H1 (cell line): Measurements from ENCODE around the gene ZFPL1. TPM values are rescaled to one million over a fixed set of nuclear protein-coding genes. Genes with fewer than 3 reads are reported as not detected.

Experiments used
- CHD1 ChIP-seq: IDR thresholded peaks from 2 replicates; pipeline ENCODE4 v1.6.1; 2012; ENCODE audit warnings: low read depth, low read length, improper control_type of control experiment
- EP300 ChIP-seq, 2 experiments: IDR thresholded peaks; 1 replicate in 1 of 2; 2 replicates in 1 of 2; pipeline ENCODE4 v1.6.1; 2011 to 2012; ENCODE audit warnings: low read depth in 2 of 2, low read length in 2 of 2, mild to moderate bottlenecking in 2 of 2, borderline replicate concordance in 1 of 2, inconsistent platforms in 1 of 2, moderate library complexity in 1 of 2
- NRF1 ChIP-seq: IDR thresholded peaks from 2 replicates; pipeline ENCODE4 v1.6.1; 2011; ENCODE audit warnings: mild to moderate bottlenecking, low read depth, low read length, improper control_type of control experiment
- polyA plus RNA-seq, 7 experiments: library from polyadenylated mRNA; depleted of rRNA in 3 of 7; stranded (reverse) in 5 of 7; unstranded in 2 of 7; fragments of >200 nt in 5 of 7; fragments of 200-250 nt in 2 of 7; gene quantifications; 1 replicate in 5 of 7; 2 replicates in 1 of 7; 4 replicates in 1 of 7; pipeline versions ENCODE4 v1.2.1 to v1.2.3, GENCODE V29; 2011 to 2013; ENCODE audit warnings: missing spikeins in 2 of 7, mixed read lengths in 2 of 7
- total RNA-seq: library from RNA; stranded (reverse); fragmentation: NEBNext Ultra II Directional; extraction: Animal tissue kit (Norgen Biotek cat#: 25700); gene quantifications from 2 replicates; pipeline ENCODE4 v1.2.1, GENCODE V29; 2021
- TF ChIP-seq, protein P1 (sequence below): fragments of 300-600 bp; sonication (generic); IDR thresholded peaks from 2 replicates; pipeline ENCODE4 v1.7.1; 2012; ENCODE audit warnings: low read length, moderate library complexity, mild to moderate bottlenecking, inconsistent platforms; ENCODE audit not compliant: insufficient replicate concordance

The ZFPL1 gene
- total and polyA plus RNA-seq, 2 of the 8 experiments (the other 6 are each of a cell fraction or from before 2014, with no cell fraction given), result 21.5 to 76.8 TPM

DNA sequence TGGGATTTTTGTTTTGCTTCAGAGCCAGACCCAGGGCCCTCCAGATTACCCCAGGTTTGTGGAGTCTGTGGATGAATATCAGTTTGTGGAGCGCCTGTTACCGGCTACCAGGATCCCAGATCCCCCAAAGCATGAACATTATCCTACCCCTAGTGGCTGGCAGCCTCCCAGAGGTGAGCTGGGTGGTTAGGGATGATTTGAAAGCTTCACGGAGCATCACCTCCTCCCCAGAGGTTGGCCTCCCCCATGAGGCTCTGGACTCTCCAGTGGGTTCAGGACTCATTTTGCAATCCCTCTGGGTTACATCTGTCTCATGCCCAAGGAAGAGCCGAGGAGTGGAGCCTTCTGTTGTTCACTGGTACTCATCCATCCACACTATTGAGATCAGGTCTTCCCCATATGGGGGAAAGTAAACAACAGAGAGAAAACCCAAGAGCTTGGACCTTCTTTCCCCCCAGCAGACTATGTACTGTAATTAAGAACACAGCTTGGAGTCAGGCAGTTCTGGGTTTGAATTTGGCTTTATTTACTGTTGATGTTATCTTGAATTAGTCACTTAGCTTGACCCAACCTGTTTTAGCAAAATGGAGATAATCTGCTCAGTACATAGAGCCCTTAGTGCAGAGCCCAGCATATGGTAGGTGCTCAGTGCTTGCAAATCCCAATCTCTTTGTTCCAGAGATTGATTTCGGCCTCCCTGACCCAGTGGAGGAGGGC lies 40.6 kb downstream of the ZFPL1 start (continued):
- TF ChIP-seq, protein P1, sequence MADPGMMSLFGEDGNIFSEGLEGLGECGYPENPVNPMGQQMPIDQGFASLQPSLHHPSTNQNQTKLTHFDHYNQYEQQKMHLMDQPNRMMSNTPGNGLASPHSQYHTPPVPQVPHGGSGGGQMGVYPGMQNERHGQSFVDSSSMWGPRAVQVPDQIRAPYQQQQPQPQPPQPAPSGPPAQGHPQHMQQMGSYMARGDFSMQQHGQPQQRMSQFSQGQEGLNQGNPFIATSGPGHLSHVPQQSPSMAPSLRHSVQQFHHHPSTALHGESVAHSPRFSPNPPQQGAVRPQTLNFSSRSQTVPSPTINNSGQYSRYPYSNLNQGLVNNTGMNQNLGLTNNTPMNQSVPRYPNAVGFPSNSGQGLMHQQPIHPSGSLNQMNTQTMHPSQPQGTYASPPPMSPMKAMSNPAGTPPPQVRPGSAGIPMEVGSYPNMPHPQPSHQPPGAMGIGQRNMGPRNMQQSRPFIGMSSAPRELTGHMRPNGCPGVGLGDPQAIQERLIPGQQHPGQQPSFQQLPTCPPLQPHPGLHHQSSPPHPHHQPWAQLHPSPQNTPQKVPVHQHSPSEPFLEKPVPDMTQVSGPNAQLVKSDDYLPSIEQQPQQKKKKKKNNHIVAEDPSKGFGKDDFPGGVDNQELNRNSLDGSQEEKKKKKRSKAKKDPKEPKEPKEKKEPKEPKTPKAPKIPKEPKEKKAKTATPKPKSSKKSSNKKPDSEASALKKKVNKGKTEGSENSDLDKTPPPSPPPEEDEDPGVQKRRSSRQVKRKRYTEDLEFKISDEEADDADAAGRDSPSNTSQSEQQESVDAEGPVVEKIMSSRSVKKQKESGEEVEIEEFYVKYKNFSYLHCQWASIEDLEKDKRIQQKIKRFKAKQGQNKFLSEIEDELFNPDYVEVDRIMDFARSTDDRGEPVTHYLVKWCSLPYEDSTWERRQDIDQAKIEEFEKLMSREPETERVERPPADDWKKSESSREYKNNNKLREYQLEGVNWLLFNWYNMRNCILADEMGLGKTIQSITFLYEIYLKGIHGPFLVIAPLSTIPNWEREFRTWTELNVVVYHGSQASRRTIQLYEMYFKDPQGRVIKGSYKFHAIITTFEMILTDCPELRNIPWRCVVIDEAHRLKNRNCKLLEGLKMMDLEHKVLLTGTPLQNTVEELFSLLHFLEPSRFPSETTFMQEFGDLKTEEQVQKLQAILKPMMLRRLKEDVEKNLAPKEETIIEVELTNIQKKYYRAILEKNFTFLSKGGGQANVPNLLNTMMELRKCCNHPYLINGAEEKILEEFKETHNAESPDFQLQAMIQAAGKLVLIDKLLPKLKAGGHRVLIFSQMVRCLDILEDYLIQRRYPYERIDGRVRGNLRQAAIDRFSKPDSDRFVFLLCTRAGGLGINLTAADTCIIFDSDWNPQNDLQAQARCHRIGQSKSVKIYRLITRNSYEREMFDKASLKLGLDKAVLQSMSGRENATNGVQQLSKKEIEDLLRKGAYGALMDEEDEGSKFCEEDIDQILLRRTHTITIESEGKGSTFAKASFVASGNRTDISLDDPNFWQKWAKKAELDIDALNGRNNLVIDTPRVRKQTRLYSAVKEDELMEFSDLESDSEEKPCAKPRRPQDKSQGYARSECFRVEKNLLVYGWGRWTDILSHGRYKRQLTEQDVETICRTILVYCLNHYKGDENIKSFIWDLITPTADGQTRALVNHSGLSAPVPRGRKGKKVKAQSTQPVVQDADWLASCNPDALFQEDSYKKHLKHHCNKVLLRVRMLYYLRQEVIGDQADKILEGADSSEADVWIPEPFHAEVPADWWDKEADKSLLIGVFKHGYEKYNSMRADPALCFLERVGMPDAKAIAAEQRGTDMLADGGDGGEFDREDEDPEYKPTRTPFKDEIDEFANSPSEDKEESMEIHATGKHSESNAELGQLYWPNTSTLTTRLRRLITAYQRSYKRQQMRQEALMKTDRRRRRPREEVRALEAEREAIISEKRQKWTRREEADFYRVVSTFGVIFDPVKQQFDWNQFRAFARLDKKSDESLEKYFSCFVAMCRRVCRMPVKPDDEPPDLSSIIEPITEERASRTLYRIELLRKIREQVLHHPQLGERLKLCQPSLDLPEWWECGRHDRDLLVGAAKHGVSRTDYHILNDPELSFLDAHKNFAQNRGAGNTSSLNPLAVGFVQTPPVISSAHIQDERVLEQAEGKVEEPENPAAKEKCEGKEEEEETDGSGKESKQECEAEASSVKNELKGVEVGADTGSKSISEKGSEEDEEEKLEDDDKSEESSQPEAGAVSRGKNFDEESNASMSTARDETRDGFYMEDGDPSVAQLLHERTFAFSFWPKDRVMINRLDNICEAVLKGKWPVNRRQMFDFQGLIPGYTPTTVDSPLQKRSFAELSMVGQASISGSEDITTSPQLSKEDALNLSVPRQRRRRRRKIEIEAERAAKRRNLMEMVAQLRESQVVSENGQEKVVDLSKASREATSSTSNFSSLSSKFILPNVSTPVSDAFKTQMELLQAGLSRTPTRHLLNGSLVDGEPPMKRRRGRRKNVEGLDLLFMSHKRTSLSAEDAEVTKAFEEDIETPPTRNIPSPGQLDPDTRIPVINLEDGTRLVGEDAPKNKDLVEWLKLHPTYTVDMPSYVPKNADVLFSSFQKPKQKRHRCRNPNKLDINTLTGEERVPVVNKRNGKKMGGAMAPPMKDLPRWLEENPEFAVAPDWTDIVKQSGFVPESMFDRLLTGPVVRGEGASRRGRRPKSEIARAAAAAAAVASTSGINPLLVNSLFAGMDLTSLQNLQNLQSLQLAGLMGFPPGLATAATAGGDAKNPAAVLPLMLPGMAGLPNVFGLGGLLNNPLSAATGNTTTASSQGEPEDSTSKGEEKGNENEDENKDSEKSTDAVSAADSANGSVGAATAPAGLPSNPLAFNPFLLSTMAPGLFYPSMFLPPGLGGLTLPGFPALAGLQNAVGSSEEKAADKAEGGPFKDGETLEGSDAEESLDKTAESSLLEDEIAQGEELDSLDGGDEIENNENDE, result no peak
- TF ChIP-seq CHD1 (no peak), EP300 (IDR thresholded peaks at IDR 0.05; ENCODE audit: borderline replicate concordance in 1 of 2, low read depth in 2 of 2, low read length in 2 of 2) (no peak), NRF1 (no peak)
